ACC112 (cell line): ENCODE measurements around the gene EFHD1.
"Not testable (repeated sequence)": the region's sequence is repeated elsewhere in the genome, so short reads cannot be mapped to it uniquely, and the experiment has no call there.

Experiments
- H2AFZ ChIP-seq: fragments of 200-600 bp; sonication (generic); one replicate; pipeline ENCODE4 v1.6.0; 2017; ENCODE audit warnings: antibody characterized with exemption, low read length; ENCODE audit not compliant: unreplicated experiment
- H3K27ac ChIP-seq: fragments of 200-600 bp; sonication (generic); 2 replicates; pipeline ENCODE4 v1.5.1; 2014; ENCODE audit warnings: low read depth, mild to moderate bottlenecking, antibody characterized with exemption, low read length, moderate library complexity
- H3K27me3 ChIP-seq: fragments of 200-600 bp; sonication (generic); 2 replicates; pipeline ENCODE4 v1.6.1; 2014; ENCODE audit warnings: mild to moderate bottlenecking, antibody characterized with exemption, low read length, moderate library complexity, mixed read lengths; ENCODE audit not compliant: insufficient read depth
- H3K36me3 ChIP-seq: fragments of 200-600 bp; sonication (generic); 2 replicates; pipeline ENCODE4 v1.6.1; 2016; ENCODE audit warnings: mild to moderate bottlenecking, antibody characterized with exemption, low read length, moderate library complexity, mixed read lengths; ENCODE audit not compliant: insufficient read depth
- H3K4me1 ChIP-seq: fragments of 200-600 bp; sonication (generic); one replicate; pipeline ENCODE4 v1.6.1; 2016; ENCODE audit warnings: low read length, mixed read lengths; ENCODE audit not compliant: insufficient read depth, unreplicated experiment, control insufficient read depth
- H3K4me3 ChIP-seq: fragments of 200-600 bp; sonication (generic); 2 replicates; pipeline ENCODE4 v1.5.1; 2014; ENCODE audit warnings: mild to moderate bottlenecking, low read depth, low read length
- H3K79me2 ChIP-seq: fragments of 200-600 bp; sonication (generic); one replicate; pipeline ENCODE4 v1.6.0; 2016; ENCODE audit warnings: low read length; ENCODE audit not compliant: control insufficient read depth, unreplicated experiment, insufficient read depth

EFHD1 gene

GRCh38 chr2:232696609-232697058, 63.2 kb downstream of the EFHD1 start:
- Histone ChIP-seq H3K36me3 (no peaks in the 10 kb centered on the region), H3K27me3 (no peaks in the 10 kb centered on the region), H3K79me2 (peaks cover 41% of the 10 kb centered on the region), H2AFZ (peak overlapping the region; percentile 81), H3K4me1 (peaks cover 26% of the 10 kb centered on the region), H3K27ac (no peak overlapping the region), H3K4me3 (peak overlapping the region; percentile 83)

- Histone ChIP-seq H3K27me3 (no peaks in the 10 kb centered on the region), H3K36me3 (no peaks in the 10 kb centered on the region), H3K4me3 (peak within 1 kb of the TSS; percentile 83), H3K4me1 (peaks cover 26% of the 10 kb centered on the region), H3K27ac (peak within 1 kb of the TSS; percentile 57), H2AFZ (peak within 1 kb of the TSS; percentile 89), H3K79me2 (peaks cover 47% of the 10 kb centered on the region)
Observed at GRCh38 chr2:232697059-232697806, 63.8 kb downstream of the EFHD1 start, which contains the start of gene GIGYF2. TSS of gene GIGYF2 (plus strand) at chr2:232697331. CDS start at chr2:232735198, 37,867 bp downstream.

GRCh38 chr2:232697807-232698110, 64.4 kb downstream of the EFHD1 start:
- Histone ChIP-seq H2AFZ (peak overlapping the region; percentile 2), H3K4me1 (peaks cover 26% of the 10 kb centered on the region), H3K27ac (peak overlapping the region; percentile 57; the same call in 1 of the 2 replicates), H3K79me2 (peaks cover 52% of the 10 kb centered on the region), H3K36me3 (no peaks in the 10 kb centered on the region), H3K27me3 (no peaks in the 10 kb centered on the region), H3K4me3 (peak overlapping the region; percentile 83)

GRCh38 chr2:232698556-232699091, 65.2 kb downstream of the EFHD1 start:
- Histone ChIP-seq H3K4me3 (peak overlapping the region; percentile 83), H3K79me2 (peaks cover 60% of the 10 kb centered on the region), H3K27ac (no peak overlapping the region; the same call in 1 of the 2 replicates), H3K27me3 (no peaks in the 10 kb centered on the region), H3K4me1 (peaks cover 26% of the 10 kb centered on the region), H2AFZ (no peak overlapping the region), H3K36me3 (peaks cover 2% of the 10 kb centered on the region; the same call in 1 of the 2 replicates)

GRCh38 chr2:232699110-232699509, 65.7 kb downstream of the EFHD1 start:
- Histone ChIP-seq H3K4me1 (peaks cover 26% of the 10 kb centered on the region), H3K4me3 (peak overlapping the region; percentile 83)

GRCh38 chr2:232700154-232700553, 66.8 kb downstream of the EFHD1 start:
- Histone ChIP-seq H3K4me3 (peak overlapping the region; percentile 83; the same call in 1 of the 2 replicates), H2AFZ (no peak overlapping the region), H3K27me3 (no peaks in the 10 kb centered on the region), H3K79me2 (peaks cover 73% of the 10 kb centered on the region), H3K36me3 (peaks cover 5% of the 10 kb centered on the region; the same call in 1 of the 2 replicates), H3K4me1 (peaks cover 26% of the 10 kb centered on the region), H3K27ac (no peak overlapping the region)

More at GRCh38 chr2:232699110-232699509, 65.7 kb downstream of the EFHD1 start:
- peaks cover 65% of the 10 kb centered on the region for H3K79me2 ChIP-seq
- no peak overlapping the region for H3K27ac ChIP-seq
- no peak overlapping the region for H2AFZ ChIP-seq
- no peaks in the 10 kb centered on the region for H3K27me3 ChIP-seq
- H3K36me3 ChIP-seq, result peaks cover 5% of the 10 kb centered on the region; the same call in 1 of the 2 replicates

- Histone ChIP-seq H3K27me3 (no peaks in the 10 kb centered on the region), H3K36me3 (peaks cover 17% of the 10 kb centered on the region), H3K79me2 (peaks cover 67% of the 10 kb centered on the region), H3K4me3 (no peak overlapping the region), H3K27ac (no peak overlapping the region), H3K4me1 (no peaks in the 10 kb centered on the region), H2AFZ (no peak overlapping the region)
Observed at GRCh38 chr2:232707076-232707475, 73.7 kb downstream of the EFHD1 start.

- Histone ChIP-seq H3K27ac (no peak overlapping the region), H3K36me3 (peaks cover 13% of the 10 kb centered on the region), H3K79me2 (peaks cover 73% of the 10 kb centered on the region), H3K27me3 (no peaks in the 10 kb centered on the region), H3K4me3 (no peak overlapping the region), H3K4me1 (peaks cover 9% of the 10 kb centered on the region), H2AFZ (no peak overlapping the region)
Observed at GRCh38 chr2:232713505-232713904, 80.1 kb downstream of the EFHD1 start.

- Histone ChIP-seq H3K79me2 (peaks cover 81% of the 10 kb centered on the region), H3K4me1 (peaks cover 9% of the 10 kb centered on the region), H3K4me3 (no peak overlapping the region), H3K27me3 (no peaks in the 10 kb centered on the region), H2AFZ (no peak overlapping the region), H3K36me3 (peaks cover 14% of the 10 kb centered on the region), H3K27ac (no peak overlapping the region)
Observed at GRCh38 chr2:232714969-232715368, 81.6 kb downstream of the EFHD1 start.

GRCh38 chr2:232720056-232720455, 86.7 kb downstream of the EFHD1 start:
- not testable (repeated sequence) for H3K4me3 ChIP-seq, H3K27ac ChIP-seq, H3K27me3 ChIP-seq, H3K4me1 ChIP-seq, H2AFZ ChIP-seq
- H3K79me2 ChIP-seq, result peaks cover 81% of the 10 kb centered on the region
- H3K36me3 ChIP-seq, result peaks cover 13% of the 10 kb centered on the region

GRCh38 chr2:232721261-232721660, 87.9 kb downstream of the EFHD1 start:
- Histone ChIP-seq H3K79me2 (peaks cover 75% of the 10 kb centered on the region), H3K4me1 (no peaks in the 10 kb centered on the region)

More at GRCh38 chr2:232721261-232721660, 87.9 kb downstream of the EFHD1 start:
- Histone ChIP-seq H3K36me3 (peaks cover 17% of the 10 kb centered on the region), H3K27me3 (no peaks in the 10 kb centered on the region), H3K27ac (no peak overlapping the region), H2AFZ (no peak overlapping the region), H3K4me3 (no peak overlapping the region)
